HCT116 (cell line): ENCODE results near the gene STAG1. TPM values are rescaled to one million over a fixed set of nuclear protein-coding genes. Genes with fewer than 3 reads are reported as not detected.

ENCODE experiments used
- ATAC-seq: fragments of 200-7000 bp; cut with Tn5 transposase; 2 replicates; pipeline ENCODE4 v1.9.1; 2020; ENCODE audit warnings: mild to moderate bottlenecking, moderate library complexity
- BruUV-seq: library from RNA; stranded (reverse); fragments of 400-500 nt; replicated peaks from 2 replicates; lab custom pipeline; 2021; lab: Mats Ljungman, UMichigan
- CTCF ChIA-PET: fragments of 300-600 bp; sonication (Branson Sonifier 250); formaldehyde crosslinking; loops from one replicate; lab custom pipeline; 2021; ENCODE audit warnings: antibody characterized with exemption; lab: Charles Lee
- POLR2A ChIA-PET: fragments of 300-600, 350-600 bp; sonication (Branson Sonifier 250); formaldehyde crosslinking; loops from one replicate; lab custom pipeline; 2021; ENCODE audit warnings: antibody characterized with exemption; lab: Charles Lee
- RAD21 ChIA-PET, 2 experiments: fragments of 300-600 bp; sonication (Branson Sonifier 250); formaldehyde crosslinking; loops; one replicate each; lab custom pipeline; 2023; ENCODE audit warnings: low total read pairs in 2 of 2; ENCODE audit not compliant: uncharacterized antibody in 2 of 2, unreplicated experiment in 2 of 2, low non-redundant PET in 1 of 2; lab: Charles Lee
- DNase-seq: peaks from one replicate; pipeline ENCODE4 v3.0.0-alpha.2; 2010; ENCODE audit warnings: low read depth, low spot score
- H2AFZ ChIP-seq: fragments of 200-600 bp; shearing (Covaris generic), sonication (generic); 2 replicates; pipeline ENCODE4 v1.6.1; 2017; ENCODE audit warnings: low read depth, mixed run types, mixed read lengths, antibody characterized with exemption, low read length; ENCODE audit not compliant: poor library complexity, severe bottlenecking
- H3K27ac ChIP-seq: 2 replicates; pipeline ENCODE4 v1.5.1; 2012; ENCODE audit warnings: low read depth, low read length
- H3K27me3 ChIP-seq: fragments of 200-600 bp; sonication (generic); 2 replicates; pipeline ENCODE4 v1.6.1; 2016; ENCODE audit warnings: mixed run types, low read length, mixed read lengths; ENCODE audit not compliant: insufficient read depth
- H3K36me3 ChIP-seq, 2 experiments: fragments of 200-500 bp in 1 of 2; fragments of 200-600 bp in 1 of 2; sonication (Bioruptor generic) in 1 of 2; sonication (generic) in 1 of 2; 2 replicates each; pipeline versions ENCODE4 v1.5.1 to v1.6.1; 2014 to 2016; ENCODE audit warnings: low read length in 2 of 2, inconsistent platforms in 1 of 2, mixed read lengths in 1 of 2, mixed run types in 1 of 2; ENCODE audit not compliant: insufficient read depth in 2 of 2, control insufficient read depth in 1 of 2
- H3K4me1 ChIP-seq, 2 experiments: fragments of 200-600 bp in 1 of 2; sonication (generic) in 1 of 2; 2 replicates each; pipeline versions ENCODE4 v1.5.1 to v1.6.1; 2012 to 2017; ENCODE audit warnings: low read length in 2 of 2, inconsistent platforms in 1 of 2, mild to moderate bottlenecking in 1 of 2, mixed read lengths in 1 of 2, mixed run types in 1 of 2, moderate library complexity in 1 of 2; ENCODE audit not compliant: insufficient read depth in 2 of 2, control insufficient read depth in 1 of 2
- H3K4me2 ChIP-seq: fragments of 200-600 bp; sonication (generic); 2 replicates; pipeline ENCODE4 v1.6.1; 2017; ENCODE audit warnings: mixed run types, low read length, mixed read lengths
- H3K4me3 ChIP-seq, 2 experiments: fragments of 200-600 bp in 1 of 2; sonication (generic) in 1 of 2; replicated peaks in 1 of 2; 2 replicates each; pipeline ENCODE4 v1.5.1; 2011 to 2016; ENCODE audit warnings: low read length in 2 of 2, control low read depth in 1 of 2, low read depth in 1 of 2, mild to moderate bottlenecking in 1 of 2, mixed read lengths in 1 of 2, mixed run types in 1 of 2
- H3K79me2 ChIP-seq: fragments of 200-600 bp; sonication (generic); 2 replicates; pipeline ENCODE4 v1.6.1; 2017; ENCODE audit warnings: mild to moderate bottlenecking, mixed run types, low read length, moderate library complexity, mixed read lengths; ENCODE audit not compliant: insufficient read depth
- H3K9ac ChIP-seq: fragments of 200-600 bp; sonication (generic); 2 replicates; pipeline ENCODE4 v1.6.1; 2016; ENCODE audit warnings: low read length, mixed read lengths
- H3K9me2 ChIP-seq: fragments of 200-600 bp; sonication (generic), shearing (Covaris generic); 2 replicates; pipeline ENCODE4 v1.6.1; 2017; ENCODE audit warnings: mixed run types, mild to moderate bottlenecking, moderate library complexity; ENCODE audit not compliant: insufficient read depth
- H3K9me3 ChIP-seq, 2 experiments: fragments of 200-500 bp in 1 of 2; fragments of 200-600 bp in 1 of 2; sonication (Bioruptor generic) in 1 of 2; sonication (generic) in 1 of 2; 2 replicates each; pipeline ENCODE4 v1.6.1; 2014 to 2017; ENCODE audit warnings: low read length in 2 of 2, mixed read lengths in 2 of 2, inconsistent platforms in 1 of 2, low read depth in 1 of 2, mild to moderate bottlenecking in 1 of 2, mixed run types in 1 of 2, moderate library complexity in 1 of 2; ENCODE audit not compliant: control insufficient read depth in 1 of 2, insufficient read depth in 1 of 2
- H4K20me1 ChIP-seq: fragments of 200-600 bp; sonication (generic), shearing (Covaris generic); 2 replicates; pipeline ENCODE4 v1.6.1; 2017; ENCODE audit warnings: mixed run types, mild to moderate bottlenecking, moderate library complexity; ENCODE audit not compliant: insufficient read depth
- CEBPB ChIP-seq: IDR thresholded peaks from 2 replicates; pipeline ENCODE4 v1.6.1; 2012; ENCODE audit warnings: low read depth
- EGR1 ChIP-seq: IDR thresholded peaks from 2 replicates; pipeline ENCODE4 v1.6.1; 2012; ENCODE audit warnings: low read depth
- ELF1 ChIP-seq: IDR thresholded peaks from 2 replicates; pipeline ENCODE4 v1.6.1; 2012; ENCODE audit warnings: low read depth, borderline replicate concordance
- EZH2 ChIP-seq: fragments of 200-600 bp; sonication (generic); IDR thresholded peaks from 2 replicates; pipeline ENCODE4 v1.6.1; 2017; ENCODE audit warnings: antibody characterized with exemption, mixed run types
- EZH2phosphoT487 ChIP-seq: fragments of 200-600 bp; IDR thresholded peaks from 2 replicates; pipeline ENCODE4 v1.6.1; 2018; ENCODE audit warnings: antibody characterized with exemption, borderline replicate concordance
- FOSL1 ChIP-seq: IDR thresholded peaks from 2 replicates; pipeline ENCODE4 v1.6.1; 2012; ENCODE audit warnings: low read depth
- JUND ChIP-seq: IDR thresholded peaks from 2 replicates; pipeline ENCODE4 v1.6.1; 2012
- POLR2AphosphoS5 ChIP-seq: IDR thresholded peaks from 2 replicates; pipeline ENCODE4 v1.6.1; 2011; ENCODE audit warnings: mild to moderate bottlenecking, low read depth, low read length, moderate library complexity
- SIN3A ChIP-seq: IDR thresholded peaks from 2 replicates; pipeline ENCODE4 v1.6.1; 2012; ENCODE audit warnings: low read depth
- SP1 ChIP-seq: IDR thresholded peaks from 2 replicates; pipeline ENCODE4 v1.6.1; 2012; ENCODE audit warnings: low read depth
- TCF7L2 ChIP-seq: IDR thresholded peaks from 2 replicates; pipeline ENCODE4 v1.7.0; 2011; ENCODE audit warnings: borderline replicate concordance, inconsistent platforms; ENCODE audit not compliant: insufficient read depth, insufficient read length; ENCODE audit errors: extremely low read depth
- YY1 ChIP-seq: IDR thresholded peaks from 2 replicates; pipeline ENCODE4 v1.6.1; 2011; ENCODE audit warnings: low read length, low read depth, moderate library complexity, mild to moderate bottlenecking; ENCODE audit not compliant: insufficient replicate concordance; ENCODE audit errors: extremely low read depth
- ZNF274 ChIP-seq: fragments of 200-500 bp; sonication (Bioruptor generic); IDR thresholded peaks from 2 replicates; pipeline ENCODE4 v1.6.1; 2014; ENCODE audit warnings: mild to moderate bottlenecking, low read depth, low read length, inconsistent platforms
- intact Hi-C: fragments of 100-400 bp; cut with micrococcal nuclease; formaldehyde crosslinking; loops from 2 replicates; pipeline ENCODE4 v1.10.0; 2022
- total RNA-seq: library from RNA; stranded (reverse); gene quantifications from one replicate; pipeline ENCODE4 v1.2.1, GENCODE V29; 2021; ENCODE audit not compliant: unreplicated experiment
- TF ChIP-seq, protein P1 (sequence below): IDR thresholded peaks from 2 replicates; pipeline ENCODE4 v1.6.1; 2012
- TF ChIP-seq, protein P2 (sequence below): IDR thresholded peaks from 2 replicates; pipeline ENCODE4 v1.6.1; 2012
- TF ChIP-seq, protein P3 (sequence below): IDR thresholded peaks from 2 replicates; pipeline ENCODE4 v1.6.1; 2012; ENCODE audit warnings: low read depth

STAG1 gene
- total RNA-seq, 1 experiment from 2014 or later, result 29.4 TPM

DNA sequence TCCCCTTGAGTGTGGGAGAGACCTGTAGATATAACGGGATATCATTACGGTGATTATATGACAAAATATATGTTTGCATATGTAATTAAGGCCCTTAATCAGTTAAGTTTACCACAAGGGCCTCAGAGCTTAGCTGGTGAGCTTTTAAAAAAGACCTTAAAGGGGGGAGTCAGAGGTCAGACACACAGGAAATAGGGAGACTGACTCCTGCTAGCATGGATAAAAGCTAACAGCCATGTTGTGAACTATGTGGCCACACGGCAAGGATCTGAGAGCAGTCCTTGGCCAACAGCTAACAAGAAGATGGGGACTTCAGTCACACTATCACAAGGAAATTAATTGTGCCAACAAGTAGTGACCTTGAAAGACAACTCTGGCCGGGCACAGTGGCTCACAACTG is 3.1 kb downstream of the STAG1 start:
- ChIA-PET RAD21 (no interaction called here), CTCF (interaction anchor here (0.5 kb wide), 1 partner anchor 149 kb away, joined by 3 read pairs; no protein-coding TSS in a partner anchor)
- Histone ChIP-seq H3K9me3 (no peaks in the 10 kb centered on the region), H3K36me3 (no peaks in the 10 kb centered on the region), H4K20me1 (no peaks in the 10 kb centered on the region), H2AFZ (no peak overlapping the region), H3K9ac (no peak overlapping the region), H3K27me3 (no peaks in the 10 kb centered on the region), H3K9me2 (no peaks in the 10 kb centered on the region), H3K79me2 (peaks cover 79% of the 10 kb centered on the region), H3K4me1 (peaks cover 24 to 53% of the 10 kb centered on the region in 2 experiments), H3K4me3 (no peak overlapping the region)
- BruUV-seq, result no TSS peak
- no peak for ATAC-seq
- intact Hi-C loops, result no loop called here
- no peak for DNase-seq
- no peak for TF ChIP-seq EZH2phosphoT487
- TF ChIP-seq TCF7L2, result no peak
- no peak for TF ChIP-seq SP1
- no peak for TF ChIP-seq SIN3A
- no peak for TF ChIP-seq CEBPB
- TF ChIP-seq JUND, result no peak
- TF ChIP-seq, protein P1, sequence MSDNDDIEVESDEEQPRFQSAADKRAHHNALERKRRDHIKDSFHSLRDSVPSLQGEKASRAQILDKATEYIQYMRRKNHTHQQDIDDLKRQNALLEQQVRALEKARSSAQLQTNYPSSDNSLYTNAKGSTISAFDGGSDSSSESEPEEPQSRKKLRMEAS, result no peak
- TF ChIP-seq ZNF274, result no peak
- no peak for TF ChIP-seq POLR2AphosphoS5
- TF ChIP-seq EGR1, result no peak
- TF ChIP-seq, protein P2, sequence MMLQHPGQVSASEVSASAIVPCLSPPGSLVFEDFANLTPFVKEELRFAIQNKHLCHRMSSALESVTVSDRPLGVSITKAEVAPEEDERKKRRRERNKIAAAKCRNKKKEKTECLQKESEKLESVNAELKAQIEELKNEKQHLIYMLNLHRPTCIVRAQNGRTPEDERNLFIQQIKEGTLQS, result no peak
- no peak for TF ChIP-seq FOSL1
- TF ChIP-seq, all 23 proteins: peak for 0
- H3K27ac ChIP-seq, result no peak overlapping the region
- POLR2A ChIA-PET, result no interaction called here
- H3K4me2 ChIP-seq, result no peak overlapping the region

DNA sequence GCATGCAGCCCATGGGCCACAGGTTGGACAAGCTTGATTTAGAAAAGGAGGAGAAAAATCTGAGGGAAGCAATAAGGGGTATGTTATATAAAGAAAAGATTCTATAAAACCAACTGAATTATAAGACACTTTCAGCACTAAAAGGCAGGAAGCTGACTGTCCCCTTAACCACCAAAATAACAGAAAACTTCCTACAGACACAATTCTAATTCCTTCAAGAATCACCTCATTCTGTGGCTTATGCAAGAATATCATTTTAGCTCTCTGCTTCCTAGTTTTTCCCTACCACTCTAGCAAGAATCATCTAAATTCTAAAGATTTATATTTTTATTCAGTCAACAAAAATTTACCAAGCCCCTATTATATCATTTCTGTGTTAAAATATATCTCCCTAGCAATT is 6.3 kb downstream of the STAG1 start:
- POLR2A ChIA-PET, result no interaction called here
- TF ChIP-seq EGR1, result no peak
- no peak for TF ChIP-seq SP1
- TF ChIP-seq, protein P3, sequence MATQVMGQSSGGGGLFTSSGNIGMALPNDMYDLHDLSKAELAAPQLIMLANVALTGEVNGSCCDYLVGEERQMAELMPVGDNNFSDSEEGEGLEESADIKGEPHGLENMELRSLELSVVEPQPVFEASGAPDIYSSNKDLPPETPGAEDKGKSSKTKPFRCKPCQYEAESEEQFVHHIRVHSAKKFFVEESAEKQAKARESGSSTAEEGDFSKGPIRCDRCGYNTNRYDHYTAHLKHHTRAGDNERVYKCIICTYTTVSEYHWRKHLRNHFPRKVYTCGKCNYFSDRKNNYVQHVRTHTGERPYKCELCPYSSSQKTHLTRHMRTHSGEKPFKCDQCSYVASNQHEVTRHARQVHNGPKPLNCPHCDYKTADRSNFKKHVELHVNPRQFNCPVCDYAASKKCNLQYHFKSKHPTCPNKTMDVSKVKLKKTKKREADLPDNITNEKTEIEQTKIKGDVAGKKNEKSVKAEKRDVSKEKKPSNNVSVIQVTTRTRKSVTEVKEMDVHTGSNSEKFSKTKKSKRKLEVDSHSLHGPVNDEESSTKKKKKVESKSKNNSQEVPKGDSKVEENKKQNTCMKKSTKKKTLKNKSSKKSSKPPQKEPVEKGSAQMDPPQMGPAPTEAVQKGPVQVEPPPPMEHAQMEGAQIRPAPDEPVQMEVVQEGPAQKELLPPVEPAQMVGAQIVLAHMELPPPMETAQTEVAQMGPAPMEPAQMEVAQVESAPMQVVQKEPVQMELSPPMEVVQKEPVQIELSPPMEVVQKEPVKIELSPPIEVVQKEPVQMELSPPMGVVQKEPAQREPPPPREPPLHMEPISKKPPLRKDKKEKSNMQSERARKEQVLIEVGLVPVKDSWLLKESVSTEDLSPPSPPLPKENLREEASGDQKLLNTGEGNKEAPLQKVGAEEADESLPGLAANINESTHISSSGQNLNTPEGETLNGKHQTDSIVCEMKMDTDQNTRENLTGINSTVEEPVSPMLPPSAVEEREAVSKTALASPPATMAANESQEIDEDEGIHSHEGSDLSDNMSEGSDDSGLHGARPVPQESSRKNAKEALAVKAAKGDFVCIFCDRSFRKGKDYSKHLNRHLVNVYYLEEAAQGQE, result no peak
- no peak for TF ChIP-seq ZNF274
- no peak for TF ChIP-seq YY1
- TF ChIP-seq EZH2, result no peak
- TF ChIP-seq ELF1, result no peak
- no peak for TF ChIP-seq CEBPB
- TF ChIP-seq, protein P2, result no peak
- no peak for TF ChIP-seq TCF7L2
- TF ChIP-seq JUND, result no peak

More for the DNA sequence above, 6.3 kb downstream of the STAG1 start:
- Histone ChIP-seq H4K20me1 (no peaks in the 10 kb centered on the region), H3K9me3 (no peaks in the 10 kb centered on the region), H3K4me1 (peaks cover 36 to 61% of the 10 kb centered on the region in 2 experiments), H3K27ac (no peak overlapping the region), H3K36me3 (no peaks in the 10 kb centered on the region), H3K4me3 (no peak overlapping the region), H2AFZ (no peak overlapping the region), H3K27me3 (no peaks in the 10 kb centered on the region), H3K4me2 (no peak overlapping the region), H3K79me2 (peaks cover 98% of the 10 kb centered on the region), H3K9ac (no peak overlapping the region), H3K9me2 (no peaks in the 10 kb centered on the region)
- RAD21 ChIA-PET, result no interaction called here
- no TSS peak for BruUV-seq
- intact Hi-C loops, result no loop called here
- ATAC-seq (no peak), DNase-seq (no peak)
- CTCF ChIA-PET, result interaction anchor here (1.5 to 1.7 kb wide), 2 partner anchors 268 to 354 kb away, joined by 4 read pairs; no protein-coding TSS in a partner anchor
